ENCODE measurements around the gene KRTAP10-9.
A peak's percentile ranks its signal among the peaks of the same experiment; 100 is the strongest.
"Not testable (repeated sequence)": the region's sequence is repeated elsewhere in the genome, so short reads cannot be mapped to it uniquely, and the experiment has no call there.

KRTAP10-9 gene

DNA sequence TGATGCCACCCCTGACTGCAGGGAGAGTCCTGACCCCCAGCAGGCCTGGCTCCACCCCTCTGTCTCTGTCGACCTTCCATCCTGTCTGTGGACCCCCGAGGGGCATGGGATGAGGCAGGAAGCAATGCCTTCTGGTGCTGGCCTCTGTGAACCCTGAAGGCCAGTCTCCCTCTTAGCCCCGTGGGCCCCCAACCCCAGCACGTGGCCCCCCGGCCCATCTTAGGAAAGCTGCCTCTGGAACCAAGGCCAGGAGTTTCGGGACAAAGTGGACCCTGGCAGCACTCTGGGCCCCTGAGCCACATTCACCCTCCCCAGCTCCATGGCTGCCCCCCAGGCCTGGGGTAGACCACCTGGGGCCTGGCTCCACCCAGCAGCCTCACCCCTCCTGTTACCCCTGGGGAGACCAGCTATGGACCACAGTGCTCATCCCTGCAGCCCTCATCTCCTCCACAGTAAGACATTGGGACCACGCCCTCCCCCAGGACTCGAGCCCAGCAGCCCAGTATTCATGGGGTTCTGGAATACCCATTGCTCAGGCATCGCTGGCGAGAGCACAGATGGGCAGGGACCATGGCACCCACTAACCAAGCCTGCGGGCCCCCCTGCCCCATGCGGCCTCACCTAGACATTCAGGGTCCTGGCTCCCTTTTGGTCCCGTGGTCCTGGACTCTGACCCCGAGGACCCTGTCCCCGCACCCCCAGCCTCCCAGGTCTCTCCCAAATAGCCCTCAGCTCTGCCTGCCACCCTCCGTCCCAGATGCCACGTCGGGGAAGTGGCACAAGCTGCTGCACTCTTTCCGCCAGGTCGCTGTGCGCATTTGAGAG is 11.8 kb downstream of the KRTAP10-9 start:
- not testable (repeated sequence) for DNase-seq (ENCODE audit: low read depth in 1 of 2, low spot score in 1 of 2)

DNA sequence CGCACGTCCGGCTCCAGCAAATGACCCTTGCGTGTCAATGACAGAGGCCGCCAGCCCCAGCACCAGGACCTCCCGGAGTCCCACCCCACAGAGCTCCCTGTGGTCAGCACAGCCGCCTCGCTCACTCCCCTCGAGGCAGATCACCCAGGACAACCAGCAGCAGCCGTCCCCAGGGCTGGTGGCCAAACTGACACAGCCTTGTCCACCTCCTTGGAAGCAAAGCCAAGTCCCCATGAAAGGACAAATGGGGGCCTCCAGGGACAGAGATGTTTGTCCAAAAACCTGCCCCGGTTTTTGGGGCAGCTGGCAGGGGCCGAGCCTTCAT is 12.4 kb downstream of the KRTAP10-9 start:
- no peak for DNase-seq (ENCODE audit: low read depth in 1 of 2, low spot score in 1 of 2)

DNA sequence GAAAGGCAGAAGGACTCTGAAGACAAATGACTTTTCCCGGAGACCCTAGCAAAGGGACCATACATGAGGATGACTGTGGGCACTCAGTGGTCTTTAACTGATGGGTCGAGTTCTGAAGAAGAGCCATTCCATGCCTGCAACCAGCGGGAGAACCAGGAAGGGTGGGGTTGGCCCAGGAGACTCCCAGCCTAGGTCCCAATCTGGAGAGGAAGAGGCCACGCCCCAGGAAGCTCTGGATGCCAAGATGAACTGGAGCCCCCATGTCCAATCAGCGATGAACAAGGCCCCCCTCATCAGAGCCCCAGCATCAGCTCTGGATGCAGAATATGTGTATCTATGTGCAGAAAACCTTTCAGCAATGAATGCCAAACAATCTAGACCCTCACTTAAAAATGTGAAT is 13.9 kb downstream of the KRTAP10-9 start:
- no peak for DNase-seq (ENCODE audit: low read depth in 1 of 2, low spot score in 1 of 2)

DNA sequence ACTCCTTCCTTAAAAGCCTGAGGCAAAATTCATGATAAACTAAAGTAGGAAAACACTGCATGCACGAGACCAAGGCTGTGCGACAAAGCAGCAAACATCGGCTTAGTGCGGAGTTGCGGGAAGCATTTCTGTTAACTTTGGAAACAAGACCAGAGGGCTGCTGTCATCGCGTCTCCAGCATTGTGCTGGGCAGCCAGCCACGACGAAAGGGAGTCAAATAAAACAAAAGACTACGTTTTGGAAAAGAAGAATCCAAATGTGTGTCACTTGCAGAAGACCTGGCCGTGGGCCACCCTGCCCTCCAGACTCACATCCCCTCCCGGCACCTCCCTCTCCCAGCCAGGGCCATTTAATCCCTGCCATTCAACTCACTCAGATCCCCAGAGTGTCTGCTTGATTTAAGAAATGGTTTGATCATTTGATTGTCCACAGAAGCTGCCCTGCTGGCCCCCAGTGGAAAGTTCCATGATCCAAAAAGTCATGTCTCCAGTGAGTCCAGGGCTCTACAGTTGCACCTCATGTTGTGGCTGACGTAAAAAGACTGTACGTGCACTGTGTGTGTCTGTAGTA is 16.9 kb downstream of the KRTAP10-9 start:
- DNase-seq (ENCODE audit: low read depth in 1 of 2, low spot score in 1 of 2): no peak

DNA sequence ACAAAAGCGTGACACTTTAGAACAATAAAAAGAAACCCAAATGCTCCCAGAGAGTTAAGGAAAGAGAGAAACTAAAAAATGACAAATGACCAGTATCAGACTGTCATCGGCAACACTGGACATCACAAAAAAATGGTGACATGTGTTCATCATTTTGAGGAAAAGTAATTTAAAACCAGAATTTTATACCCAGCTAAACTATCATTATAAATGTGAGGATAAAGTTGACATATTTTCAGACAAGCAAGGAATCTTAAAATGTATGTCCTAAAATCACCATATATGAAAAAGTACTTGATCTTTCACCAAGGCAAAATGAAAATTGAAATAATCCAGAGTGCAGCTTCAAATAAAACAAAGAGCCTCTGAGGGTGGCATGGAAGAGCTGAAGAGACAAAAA is 18.0 kb downstream of the KRTAP10-9 start:
- DNase-seq (ENCODE audit: low read depth in 1 of 2, low spot score in 1 of 2): no peak

DNA sequence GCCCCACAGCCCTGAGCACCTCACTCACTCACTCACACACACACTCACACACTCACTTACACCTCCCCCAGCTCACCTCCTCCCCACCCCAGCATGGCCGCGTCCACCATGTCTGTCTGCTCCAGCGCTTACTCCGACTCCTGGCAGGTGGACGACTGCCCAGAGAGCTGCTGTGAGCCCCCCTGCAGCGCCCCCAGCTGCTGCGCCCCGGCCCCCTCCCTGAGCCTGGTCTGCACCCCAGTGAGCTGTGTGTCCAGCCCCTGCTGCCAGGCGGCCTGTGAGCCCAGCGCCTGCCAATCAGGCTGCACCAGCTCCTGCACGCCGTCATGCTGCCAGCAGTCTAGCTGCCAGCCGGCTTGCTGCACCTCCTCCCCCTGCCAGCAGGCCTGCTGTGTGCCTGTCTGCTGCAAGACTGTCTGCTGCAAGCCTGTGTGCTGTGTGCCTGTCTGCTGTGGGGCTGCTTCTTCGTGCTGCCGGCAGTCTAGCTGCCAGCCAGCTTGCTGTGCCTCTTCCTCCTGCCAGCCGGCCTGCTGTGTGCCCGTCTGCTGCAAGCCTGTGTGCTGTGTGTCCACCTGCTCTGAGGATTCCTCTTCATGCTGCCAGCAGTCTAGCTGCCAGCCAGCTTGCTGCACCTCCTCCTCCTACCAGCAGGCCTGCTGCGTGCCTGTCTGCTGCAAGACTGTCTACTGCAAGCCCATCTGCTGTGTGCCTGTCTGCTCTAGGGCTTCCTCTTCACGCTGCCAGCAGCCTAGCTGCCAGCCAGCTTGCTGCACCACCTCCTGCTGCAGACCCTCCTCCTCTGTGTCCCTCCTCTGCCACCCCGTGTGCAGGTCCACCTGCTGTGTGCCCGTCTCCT is 19.7 kb downstream of the KRTAP10-9 start, which contains the start of gene KRTAP10-11:
TSS of gene KRTAP10-11 (plus strand) at position 49 of the 856 bp plus-strand sequence. CDS start at position 94, 45 bp downstream.
- not testable (repeated sequence) for DNase-seq (ENCODE audit: low read depth in 1 of 2, low spot score in 1 of 2)

DNA sequence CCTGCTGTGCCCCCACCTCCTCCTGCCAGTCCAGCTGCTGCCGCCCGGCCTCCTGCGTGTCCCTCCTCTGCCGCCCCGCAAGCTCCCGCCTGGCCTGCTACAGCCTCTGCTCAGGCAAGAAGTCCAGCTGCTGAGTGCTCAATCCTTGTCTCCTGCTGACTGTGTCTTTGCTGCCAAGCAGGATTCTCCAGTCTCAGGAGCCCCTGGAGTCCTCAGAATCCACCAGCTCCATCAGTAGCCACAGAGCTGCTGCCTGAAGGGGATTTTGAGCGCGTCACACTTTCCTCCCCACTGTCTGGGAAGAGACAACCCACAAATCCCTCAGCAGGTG is 20.3 kb downstream of the KRTAP10-9 start:
- no peak for DNase-seq (ENCODE audit: low read depth in 1 of 2, low spot score in 1 of 2)

DNA sequence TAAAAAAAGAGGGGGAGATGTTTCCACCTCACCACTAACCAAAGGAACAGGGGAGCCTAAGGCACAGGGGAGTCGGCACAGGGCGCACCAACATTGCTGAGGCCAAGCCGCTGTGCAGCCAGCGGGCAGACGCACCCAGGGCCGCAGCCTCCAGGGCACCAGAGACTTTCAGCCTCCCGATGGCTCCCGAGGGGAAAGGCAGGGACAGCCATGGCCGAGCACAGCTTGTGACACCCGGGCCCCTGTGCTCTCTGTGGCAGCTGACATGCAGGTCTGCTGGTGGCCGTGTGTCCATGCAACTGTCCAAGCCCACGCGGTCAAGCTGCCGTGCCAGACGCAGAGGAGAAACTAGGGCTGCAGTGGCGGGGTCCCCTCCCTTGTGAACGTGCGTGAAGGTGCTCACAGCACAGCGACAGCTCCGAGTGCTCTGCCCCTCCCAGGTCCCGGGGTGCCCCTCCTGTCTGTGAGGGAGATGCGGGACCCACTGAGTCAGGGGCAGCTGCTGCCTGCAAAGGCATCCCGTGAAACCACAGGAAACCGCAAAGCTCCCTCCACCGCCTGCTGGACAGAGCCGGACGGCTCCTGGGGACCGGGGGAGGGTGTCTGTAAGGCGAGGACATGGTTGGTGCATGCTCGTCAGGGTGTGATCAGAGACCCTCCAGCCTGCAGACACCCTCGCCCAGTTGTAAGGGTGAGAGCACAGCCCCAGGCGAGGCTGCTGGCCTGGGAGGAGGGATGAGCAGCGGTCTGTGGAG is 21.8 kb downstream of the KRTAP10-9 start:
- no peak for DNase-seq (ENCODE audit: low read depth in 1 of 2, low spot score in 1 of 2)

DNA sequence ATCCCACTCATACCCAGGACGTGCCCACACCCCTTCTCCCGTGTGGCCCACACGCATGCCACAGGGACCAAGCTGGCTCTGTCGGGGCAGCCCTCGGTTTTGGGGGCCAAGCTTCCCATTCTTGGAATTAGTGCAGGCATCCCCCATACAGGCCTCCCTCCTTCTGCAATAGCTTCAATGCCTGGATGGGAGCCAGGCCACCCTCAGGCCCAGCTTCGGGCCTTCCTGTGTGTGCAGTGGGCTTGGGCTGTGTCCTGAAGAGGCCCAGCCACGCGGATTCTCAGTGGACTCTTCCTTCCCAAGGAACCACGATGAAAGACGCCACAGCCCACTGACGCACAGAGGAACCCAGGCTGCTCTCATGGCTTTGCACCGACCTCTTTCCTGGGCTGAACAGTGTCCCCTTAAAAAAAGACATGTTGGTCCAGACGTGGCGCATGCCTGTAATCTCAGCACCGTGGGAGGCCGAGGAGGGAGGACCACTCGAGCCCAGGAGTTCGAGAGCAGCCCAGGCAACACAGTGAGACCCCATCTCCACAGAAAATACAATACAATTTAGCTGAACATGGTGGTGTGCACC is 22.7 kb downstream of the KRTAP10-9 start:
- DNase-seq (ENCODE audit: low read depth in 1 of 2, low spot score in 1 of 2): no peak

DNA sequence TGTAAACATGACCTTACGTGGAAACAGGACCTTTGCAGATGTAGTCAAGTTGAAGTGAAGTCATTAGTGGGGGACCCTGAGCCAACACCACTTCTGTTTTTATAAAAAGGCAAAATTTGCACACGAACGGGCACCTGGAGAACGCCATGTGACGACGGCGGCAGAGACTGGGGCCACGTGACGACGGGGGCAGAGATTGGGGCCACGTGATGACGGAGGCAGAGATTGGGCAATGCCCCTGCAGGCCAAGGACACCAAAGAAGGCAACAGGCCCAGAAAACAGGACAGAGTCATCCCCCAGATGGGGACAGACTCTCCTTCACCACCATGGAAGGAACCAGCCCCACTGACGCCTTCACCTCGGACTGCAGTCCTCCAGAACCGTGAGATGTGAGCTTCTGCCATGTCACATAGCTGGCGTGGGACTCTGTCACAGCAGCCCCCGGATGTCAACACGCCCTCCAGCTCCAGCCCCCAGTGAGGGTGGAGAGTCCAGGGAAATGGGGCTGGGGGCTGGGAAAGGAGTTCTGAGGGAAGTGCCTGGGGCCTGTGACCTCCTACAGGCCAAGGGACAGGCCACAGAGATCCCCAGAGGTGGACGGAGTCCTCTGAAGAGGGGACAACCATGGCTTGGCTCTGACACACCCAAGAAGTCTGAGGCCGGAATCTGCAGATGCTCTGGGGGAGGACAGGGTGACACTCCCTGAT is 23.5 kb downstream of the KRTAP10-9 start:
- DNase-seq (ENCODE audit: low read depth in 1 of 2, low spot score in 1 of 2): no peak

DNA sequence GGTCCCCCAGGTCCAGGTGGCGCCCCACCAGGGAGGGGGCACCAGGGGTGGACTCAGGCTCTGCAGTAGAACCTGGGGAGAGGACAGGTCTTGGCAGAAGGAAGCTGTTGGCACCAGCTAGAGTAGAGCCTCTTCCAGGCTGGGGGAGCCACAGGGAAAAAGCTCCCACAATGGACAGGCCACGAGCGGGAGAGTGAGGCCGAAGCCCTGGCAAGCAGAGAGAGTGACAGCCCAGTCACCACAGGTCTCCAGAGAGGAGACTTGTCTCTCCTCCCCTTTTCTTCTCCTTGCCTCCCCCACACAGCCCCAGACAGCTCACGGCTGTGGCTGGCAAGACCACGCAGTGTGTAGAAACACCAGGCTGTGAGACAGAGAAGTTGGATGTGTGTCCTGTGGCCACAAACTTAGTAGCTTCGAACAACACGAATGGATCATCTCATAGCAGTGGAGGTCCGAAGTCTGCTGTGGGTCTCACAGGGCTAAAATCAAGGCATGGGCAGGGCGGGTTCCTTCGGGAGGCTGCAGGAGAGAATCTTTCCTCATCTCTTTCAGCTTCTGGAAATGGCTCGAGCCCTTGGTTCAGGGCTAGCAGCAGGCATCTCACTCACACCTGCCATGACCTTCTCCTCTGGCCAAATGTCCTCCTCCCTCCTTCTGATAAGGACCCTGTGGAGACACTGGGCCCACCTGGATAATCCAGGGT is 24.2 kb downstream of the KRTAP10-9 start:
- no peak for DNase-seq (ENCODE audit: low read depth in 1 of 2, low spot score in 1 of 2)

DNA sequence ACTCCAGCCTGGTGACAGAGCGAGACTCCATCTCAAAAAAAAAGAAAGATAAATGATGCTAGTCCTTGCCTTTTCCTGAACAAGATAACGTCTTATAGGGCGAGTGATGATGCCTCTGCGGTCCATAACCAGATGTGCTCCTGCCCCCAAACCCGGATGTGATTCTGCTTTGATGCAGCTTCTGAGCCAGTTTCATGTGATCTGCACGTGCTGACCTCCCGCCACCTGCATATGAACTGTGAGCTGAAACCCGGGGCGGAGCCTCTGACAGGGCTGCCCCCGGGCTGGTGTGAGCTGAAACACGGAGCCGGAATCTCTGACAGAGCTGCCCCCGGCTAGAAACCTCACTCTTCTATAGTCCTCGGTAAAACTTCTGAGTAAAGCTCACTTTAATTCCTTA is 26.2 kb downstream of the KRTAP10-9 start:
- DNase-seq (ENCODE audit: low read depth in 1 of 2, low spot score in 1 of 2): no peak

DNA sequence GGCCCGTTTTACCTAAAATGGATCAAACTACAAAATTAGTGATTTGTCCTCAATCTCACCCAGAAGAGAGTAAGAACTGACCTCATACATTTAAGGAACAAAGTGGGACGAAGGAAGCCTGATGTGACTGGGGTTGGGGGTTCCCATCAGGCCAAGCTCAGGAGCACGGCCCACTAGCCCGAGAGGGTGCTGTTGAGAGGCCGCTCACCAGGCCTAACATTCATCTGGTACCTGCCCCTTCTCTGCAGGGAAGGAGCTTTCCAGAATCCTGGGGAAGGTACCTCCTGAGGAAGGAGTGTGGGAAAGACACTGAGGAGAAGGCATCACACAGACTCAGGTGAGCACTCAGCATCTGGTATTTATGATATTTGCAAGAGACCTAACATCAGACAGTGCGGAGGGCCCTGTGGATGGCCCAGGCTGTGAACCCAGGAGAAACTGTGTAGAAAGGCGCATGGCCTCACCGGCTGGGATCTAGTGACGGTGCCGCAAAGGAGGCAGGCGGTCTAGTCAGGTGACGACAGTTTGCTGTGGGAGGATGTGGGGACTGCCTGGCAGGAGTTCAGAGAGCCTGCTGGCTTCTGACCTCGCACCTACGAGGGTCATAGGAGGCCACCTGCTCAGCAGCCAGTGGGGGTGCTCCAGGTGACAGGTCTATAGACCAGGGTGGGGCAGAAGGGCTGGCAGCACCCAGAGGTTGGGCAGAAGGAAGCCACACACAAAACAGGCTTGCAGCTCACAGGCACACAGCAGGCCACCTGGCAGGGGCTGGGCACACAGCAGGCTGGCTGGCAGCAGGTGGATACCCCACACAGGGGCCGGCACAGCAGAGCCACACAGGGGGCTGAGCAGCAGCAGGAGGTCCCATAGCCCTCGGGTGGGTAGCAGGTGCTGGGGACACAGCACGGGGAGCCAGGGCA is 27.0 kb downstream of the KRTAP10-9 start:
- peak; percentile 20 to 49 for DNase-seq (ENCODE audit: low read depth in 1 of 2, low spot score in 1 of 2)

DNA sequence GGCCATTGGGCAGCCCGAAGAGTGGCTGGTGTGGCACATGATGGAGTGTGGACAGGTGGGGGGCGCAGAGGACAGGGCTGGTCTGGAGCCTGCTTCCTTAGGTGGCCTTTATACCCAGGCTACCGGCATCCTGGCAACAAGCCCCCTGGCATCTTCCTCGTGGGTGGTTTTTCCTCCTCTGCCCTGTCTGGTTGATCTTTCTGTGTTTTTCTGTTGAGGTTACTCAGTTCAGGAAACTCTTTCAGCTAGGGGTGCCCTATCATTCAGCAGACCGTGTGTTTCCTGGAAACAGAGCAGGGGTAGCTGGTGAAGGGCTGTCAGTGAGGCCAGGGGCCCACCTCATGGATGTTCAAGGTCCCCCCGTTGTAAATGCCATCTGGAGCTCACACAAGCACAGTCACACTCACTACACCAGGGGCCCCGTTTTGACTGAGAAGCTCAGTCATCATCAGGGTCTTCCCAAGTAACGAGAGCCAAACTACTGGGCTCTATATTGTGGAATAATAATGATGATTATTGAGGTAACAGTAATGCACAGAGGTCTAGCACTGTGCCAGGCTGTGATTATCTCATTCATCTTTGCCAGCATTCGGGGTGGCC is 27.8 kb downstream of the KRTAP10-9 start, which contains the start of gene KRTAP12-4:
TSS of gene KRTAP12-4 (minus strand) at position 84 of the 600 bp plus-strand sequence. CDS start at position 39, 45 bp downstream.
- no peak for DNase-seq (ENCODE audit: low read depth in 1 of 2, low spot score in 1 of 2)

DNA sequence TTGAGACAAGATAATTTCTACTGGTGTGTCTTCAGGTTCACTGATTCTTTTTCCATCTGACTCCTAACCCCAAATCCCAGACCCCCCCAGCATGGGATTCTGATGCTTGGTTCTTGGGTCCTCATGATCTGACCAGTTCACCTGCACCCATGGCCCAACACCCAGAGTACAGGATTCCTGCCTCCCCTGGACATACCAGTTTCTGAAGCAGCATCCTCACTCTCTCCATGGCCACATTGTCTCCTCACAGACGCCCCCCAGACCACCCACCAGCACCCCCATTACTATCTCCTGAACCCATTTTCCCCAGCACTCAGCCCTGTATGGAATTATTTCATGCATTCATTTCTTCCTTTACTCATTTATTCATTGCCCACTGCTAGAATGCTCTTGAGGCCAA is 30.0 kb downstream of the KRTAP10-9 start:
- DNase-seq (ENCODE audit: low read depth in 1 of 2, low spot score in 1 of 2): no peak

DNA sequence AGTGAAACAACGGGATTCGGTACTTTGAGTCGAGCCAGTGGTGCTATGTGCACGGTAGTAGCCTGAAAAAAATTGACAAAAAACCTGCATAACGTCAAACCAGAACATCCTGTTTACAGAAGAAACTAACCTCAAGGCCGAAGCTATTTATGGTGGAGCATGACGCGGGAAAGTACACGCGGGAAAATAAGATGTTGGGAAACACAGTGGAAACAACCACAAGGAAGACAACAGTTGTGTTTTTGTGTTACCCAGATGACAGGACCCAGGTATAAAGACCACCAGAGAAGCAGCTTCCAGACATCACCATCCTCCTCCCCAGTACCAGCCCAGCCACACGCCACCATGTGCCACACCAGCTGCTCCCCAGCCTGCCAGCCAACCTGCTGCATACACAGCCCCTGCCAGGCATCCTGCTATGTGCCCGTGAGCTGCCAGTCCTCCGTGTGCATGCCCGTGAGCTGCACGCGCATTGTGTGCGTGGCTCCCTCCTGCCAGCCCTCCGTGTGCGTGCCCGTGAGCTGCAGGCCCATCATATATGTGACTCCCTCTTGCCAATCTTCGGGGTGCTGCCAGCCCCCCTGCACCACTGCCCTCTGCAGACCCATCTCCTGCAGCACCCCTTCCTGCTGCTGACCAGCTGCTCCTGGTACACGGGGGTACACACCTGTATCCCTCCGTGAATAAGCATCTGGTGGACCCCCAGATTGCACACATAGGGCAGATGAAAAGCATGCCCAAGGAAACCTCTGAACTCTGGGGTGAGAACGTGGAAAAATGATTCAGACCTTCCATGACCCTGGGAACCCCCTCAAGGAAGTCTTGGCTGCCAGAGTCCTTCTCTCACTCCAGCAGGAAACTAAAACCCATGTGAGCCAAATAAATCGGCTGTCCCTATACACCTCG is 31.0 kb downstream of the KRTAP10-9 start, which contains the start of gene KRTAP12-3:
TSS of gene KRTAP12-3 (plus strand) at position 298 of the 906 bp plus-strand sequence. CDS start at position 346, 48 bp downstream.
- peak; percentile 18 to 41 for DNase-seq (ENCODE audit: low read depth in 1 of 2, low spot score in 1 of 2)

DNA sequence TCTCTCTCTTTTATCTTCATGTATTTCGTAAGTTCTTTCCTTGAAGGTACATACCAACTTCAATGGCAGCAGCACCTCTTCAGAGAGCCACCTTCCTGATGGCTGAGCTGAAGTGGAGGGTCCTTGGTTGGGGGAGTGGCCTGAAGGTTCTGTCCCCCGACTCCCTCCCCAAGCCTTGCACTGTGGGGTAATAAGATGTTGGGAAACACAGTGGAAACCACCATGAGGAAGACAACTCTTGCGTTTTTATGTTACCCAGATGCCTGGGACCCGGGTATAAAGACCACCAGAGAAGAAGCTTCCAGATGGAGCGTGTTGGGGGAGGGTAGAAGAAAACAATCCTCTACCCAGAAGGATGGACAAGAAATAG is 31.6 kb downstream of the KRTAP10-9 start:
- no peak for DNase-seq (ENCODE audit: low read depth in 1 of 2, low spot score in 1 of 2)

Data from activated T-helper 1 cell treated with anti-CD3 and anti-CD28 coated beads, Interleukin-2, amount 50 U/mL, for 16 hours (primary cell).